ENCODE measurements around the gene DAB2IP.

The DAB2IP gene

DNA sequence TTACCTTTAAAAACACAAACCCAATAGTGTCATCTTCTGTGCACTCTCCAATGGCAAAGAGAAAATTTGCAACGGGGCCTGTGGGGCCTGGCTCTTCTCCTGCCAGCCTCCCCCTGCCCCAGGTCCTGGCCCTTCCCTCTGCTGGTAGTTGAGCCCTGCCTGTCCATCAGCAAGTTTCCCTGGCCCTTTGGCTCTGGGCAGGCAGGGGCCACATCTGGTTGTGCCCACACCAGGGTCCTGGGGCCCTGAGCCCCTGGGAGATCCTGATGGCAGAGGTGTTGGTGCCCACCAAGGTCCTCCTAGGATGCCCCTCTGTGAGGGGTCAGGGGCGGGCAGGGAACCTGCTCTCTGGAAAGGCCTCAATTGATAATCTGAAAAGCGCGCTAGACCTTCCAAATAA, 157.3 kb downstream of the DAB2IP start:
- no peak for DNase-seq

DNA sequence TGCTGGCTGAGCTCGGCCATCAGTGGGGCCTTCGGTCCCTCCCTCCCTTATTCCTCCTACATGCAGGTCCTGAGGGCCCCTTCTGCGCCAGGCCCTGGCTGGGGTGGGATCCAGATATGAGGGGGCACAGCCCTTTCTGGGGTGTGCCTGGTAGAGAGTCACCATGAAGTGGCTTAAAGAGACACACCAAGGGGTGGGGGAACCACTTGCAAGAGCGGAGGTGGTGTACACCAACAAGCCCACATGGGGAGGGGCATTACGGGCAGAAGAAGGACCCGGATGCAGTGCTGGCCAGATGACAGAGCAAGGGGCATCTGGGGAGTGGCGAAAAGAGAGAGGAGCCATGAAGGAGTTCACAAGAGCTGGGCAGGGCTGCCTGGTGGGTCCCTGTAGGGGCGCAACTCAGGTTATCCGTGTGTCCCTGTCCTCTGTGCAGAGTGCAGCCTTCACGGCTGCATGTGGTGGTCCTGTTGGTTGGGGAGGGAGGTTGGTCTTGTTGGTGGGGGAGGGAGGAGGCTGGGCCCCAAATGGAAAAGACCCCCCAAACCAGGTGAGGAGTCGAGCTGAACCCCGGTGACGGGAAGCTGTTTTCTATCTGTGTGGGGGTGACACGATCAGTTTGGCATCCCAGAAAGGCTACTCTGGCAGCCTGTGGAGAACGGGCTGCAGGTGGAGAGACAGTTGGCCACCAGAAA, 158.1 kb downstream of the DAB2IP start:
- DNase-seq: no peak

DNA sequence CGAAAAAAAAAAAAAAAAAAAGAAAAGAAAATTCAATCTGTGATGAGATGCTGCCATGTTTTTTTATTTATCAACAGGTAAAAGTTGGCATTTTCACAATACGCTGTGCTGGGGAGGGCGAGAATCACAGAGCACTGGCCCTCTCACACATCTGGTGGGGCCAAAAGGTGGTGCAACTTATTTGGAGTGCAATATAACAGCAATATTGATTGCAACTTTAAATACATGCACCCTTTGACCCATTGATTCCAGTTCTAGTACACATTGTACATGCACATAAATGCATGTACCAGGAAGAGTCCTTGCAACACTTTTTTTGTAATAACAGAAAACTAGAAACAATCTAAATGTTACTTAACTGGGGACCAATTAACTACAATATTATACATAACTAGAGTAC, 159.1 kb downstream of the DAB2IP start:
- no peak for DNase-seq

DNA sequence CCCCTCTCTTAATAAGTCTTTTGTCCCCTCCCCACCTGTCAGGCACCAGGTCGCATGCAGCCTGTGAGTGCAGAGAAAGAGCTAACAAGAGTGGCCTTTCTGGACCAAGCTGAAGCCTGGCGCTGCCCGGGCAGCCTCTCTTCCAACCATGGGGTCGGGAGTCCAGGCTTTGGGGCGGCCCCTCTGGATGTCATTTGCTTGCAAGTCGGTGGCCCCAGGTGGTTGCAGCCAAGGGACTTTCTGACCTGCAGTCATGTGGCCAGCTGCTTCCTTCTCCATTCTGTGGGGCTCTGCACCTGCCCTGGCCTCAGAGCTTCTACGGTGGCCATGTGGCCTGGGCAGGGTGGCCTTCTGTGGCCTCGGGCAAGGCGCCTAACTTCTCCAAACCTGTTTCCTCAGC, 159.7 kb downstream of the DAB2IP start:
- DNase-seq: no peak

GRCh38 chr9:121811751-121812150, 160.3 kb downstream of the DAB2IP start:
- no peak for DNase-seq

GRCh38 chr9:121812159-121812735, 160.8 kb downstream of the DAB2IP start:
- DNase-seq: no peak

DNA sequence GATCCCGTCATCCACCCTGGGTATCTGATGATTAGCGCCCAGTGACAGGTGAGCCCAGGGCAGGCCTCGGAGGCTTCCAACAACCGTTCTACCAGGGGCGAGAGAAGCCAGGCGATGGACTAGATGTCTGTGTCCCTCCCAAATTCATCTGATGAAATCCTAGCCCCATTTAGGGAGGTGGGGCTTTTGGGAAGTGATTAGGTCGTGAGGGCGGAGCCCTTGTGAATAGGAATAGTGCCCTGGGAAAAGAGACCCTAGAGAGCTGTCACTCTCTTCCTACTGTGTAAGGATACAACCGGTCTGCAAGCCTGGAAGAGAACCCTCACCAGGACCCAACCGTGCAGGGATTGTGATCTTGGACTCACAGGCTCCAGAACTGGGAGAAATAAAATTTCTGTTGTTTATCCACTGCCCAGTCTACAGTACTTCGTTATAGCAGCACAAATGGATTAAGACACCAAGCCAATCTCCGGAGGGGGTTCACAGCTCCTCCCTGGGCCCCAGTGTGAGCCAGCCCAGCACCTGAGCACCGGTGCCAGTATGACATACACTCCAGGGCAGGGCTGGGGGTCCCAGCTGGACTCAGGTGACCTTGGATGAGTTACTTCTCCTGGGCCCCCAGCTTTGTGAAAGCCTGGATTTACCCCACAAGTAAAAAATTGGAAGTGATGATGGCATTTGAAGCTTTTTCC, 162.2 kb downstream of the DAB2IP start:
- DNase-seq: no peak

GRCh38 chr9:121814594-121814993, 163.2 kb downstream of the DAB2IP start:
- no peak for DNase-seq

GRCh38 chr9:121815084-121815483, 163.7 kb downstream of the DAB2IP start:
- no peak for DNase-seq

GRCh38 chr9:121815546-121816448, 164.4 kb downstream of the DAB2IP start:
- no peak for DNase-seq

DNA sequence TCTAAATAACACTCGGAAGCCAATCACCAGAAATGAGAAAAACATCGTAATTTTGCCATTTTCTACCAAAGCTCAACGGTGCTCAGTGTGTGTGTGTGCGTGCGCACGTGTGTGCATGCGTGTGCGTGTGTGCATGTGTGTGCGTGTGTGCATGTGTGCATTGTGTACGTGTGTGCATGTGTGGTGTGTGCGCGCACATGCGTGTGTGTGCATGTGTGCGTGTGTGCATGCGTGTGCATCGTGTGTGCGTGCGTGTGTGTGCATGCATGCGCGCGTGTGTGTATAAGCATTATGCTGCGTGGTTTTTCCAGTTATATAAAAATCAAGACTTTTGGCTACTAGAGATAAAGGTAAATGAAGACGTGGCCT, 165.0 kb downstream of the DAB2IP start:
- no peak for DNase-seq

GRCh38 chr9:121816845-121817450, 165.5 kb downstream of the DAB2IP start:
- DNase-seq: no peak

- no peak for DNase-seq
Observed at GRCh38 chr9:121817476-121817875, 166.0 kb downstream of the DAB2IP start.

GRCh38 chr9:121818016-121818661, 166.7 kb downstream of the DAB2IP start:
- no peak for DNase-seq

DNA sequence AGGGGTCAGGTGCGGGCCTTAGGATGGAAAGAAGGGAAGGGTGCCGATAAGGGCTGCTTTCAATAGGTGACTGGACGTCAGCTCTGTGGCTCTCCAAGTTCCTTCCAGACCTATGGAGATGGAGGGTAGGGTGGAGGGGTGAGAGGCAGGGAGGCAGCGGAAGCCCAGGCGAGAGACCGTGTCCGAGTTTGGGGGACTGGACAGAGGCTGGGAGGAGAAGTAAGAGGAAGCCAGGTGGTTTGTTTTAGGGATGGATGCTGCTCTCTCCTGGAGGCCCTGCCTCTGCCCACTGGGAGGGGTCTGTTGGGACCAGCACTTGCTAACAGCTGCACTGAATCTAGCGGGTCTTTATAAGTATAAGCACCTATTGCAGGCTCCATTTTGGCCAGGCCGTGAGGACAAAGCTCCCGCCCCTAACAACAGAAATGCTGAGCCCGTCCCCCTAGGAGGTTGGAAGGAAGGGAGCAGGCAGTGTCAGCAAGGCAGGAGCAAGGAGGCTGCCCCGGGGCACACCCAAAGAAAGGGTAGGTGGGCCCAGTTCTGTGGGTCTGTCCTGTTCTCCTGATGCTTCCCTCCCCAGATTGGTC, 167.5 kb downstream of the DAB2IP start:
- DNase-seq: no peak

- no peak for DNase-seq
Observed at GRCh38 chr9:121819428-121820231, 168.2 kb downstream of the DAB2IP start.

GRCh38 chr9:121820286-121821005, 169.0 kb downstream of the DAB2IP start:
- DNase-seq: no peak

DNA sequence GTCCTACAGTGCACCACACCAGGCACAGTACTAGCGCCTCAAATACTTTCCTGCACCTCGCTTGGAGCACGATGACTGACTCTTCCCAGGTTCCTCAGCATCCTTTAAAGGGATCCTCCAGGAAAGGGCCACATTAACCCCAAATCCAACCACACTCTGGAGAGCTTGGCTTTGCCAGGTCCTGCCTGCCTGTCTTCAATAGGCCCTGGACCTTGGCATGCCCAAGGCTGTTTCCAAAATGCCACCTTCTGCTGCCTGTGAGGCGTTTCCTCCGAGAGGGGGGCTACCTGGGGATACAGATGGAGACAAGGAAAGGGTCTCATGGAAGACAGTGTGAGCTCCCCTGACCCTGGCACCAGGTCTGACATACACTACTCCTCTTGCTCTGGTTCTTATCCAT, 169.9 kb downstream of the DAB2IP start:
- no peak for DNase-seq

DNA sequence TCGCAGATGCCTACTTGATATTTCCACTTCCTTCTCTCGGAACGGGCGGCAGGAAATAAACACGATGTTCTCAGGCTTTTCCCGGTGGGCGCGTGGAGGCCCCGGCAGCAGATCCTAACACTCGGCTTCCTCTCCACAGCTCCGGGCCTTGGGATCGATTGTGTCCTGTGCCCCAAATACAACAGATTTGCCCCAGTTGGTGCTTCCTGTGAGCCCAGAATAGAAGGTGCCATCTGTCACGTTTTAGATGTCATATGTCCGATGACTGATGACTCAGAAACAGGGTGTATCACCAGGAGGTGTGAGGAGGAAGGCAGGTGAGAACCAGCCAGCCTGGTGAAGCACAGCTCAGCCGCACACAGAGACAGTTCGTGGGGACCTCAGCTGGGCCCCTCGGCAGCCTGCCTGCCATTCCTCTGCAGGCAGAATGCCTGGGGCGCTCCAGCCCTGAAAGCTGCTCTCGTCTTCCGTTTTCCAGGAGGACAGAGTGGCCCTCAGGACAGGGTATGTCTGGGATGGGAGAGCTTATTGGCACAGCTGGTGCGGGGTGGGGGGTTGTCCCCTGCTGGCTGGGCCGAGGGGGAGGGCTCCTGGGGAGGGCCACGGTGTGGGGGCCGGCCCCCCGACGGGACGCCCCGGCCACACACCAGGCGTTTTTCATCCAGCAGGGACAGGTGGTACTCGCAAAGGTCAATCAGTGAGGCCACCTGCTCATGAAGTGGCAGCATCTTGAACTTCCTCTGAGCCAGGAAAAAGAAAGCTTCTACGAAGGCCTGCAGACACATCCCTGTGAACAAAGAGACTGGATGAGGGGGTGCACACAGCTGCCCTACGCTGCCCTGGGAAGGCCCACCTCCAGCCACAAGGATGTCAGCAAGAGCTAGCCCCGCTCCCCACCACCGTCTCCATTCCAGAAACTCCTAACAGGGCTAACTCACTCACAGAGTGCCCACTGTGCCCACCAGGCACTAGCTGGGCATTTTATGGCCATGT, 171.0 kb downstream of the DAB2IP start:
- DNase-seq: no peak
